ENCODE results near the gene CAB39.

The CAB39 gene

GRCh38 chr2:230829293-230829692 lies 116.7 kb downstream of the CAB39 start:
- H3K18ac ChIP-seq (ENCODE audit: low read length), result no peak overlapping the region
- no peaks in the 10 kb centered on the region for H3K27me3 ChIP-seq (ENCODE audit: insufficient read depth, low read length, poor library complexity)
- no peaks in the 10 kb centered on the region for H3K36me3 ChIP-seq (ENCODE audit: control insufficient read depth, insufficient read depth, low read length)
- no peak overlapping the region for H3K23ac ChIP-seq (ENCODE audit: low read length)
- H3K4me3 ChIP-seq (ENCODE audit: low read length), result no peak overlapping the region
- DNase-seq, result no peak
- H3K4ac ChIP-seq (ENCODE audit: low read depth, low read length), result no peak overlapping the region
- H2BK5ac ChIP-seq (ENCODE audit: low read length), result no peak overlapping the region
- no peak overlapping the region for H3K27ac ChIP-seq (ENCODE audit: low read depth, low read length)
- WGBS (ENCODE audit: extremely low coverage, insufficient coverage, low lambda C conversion rate), result no CpG with 5 or more reads among the region's 14 CpGs
- no peak overlapping the region for H2AK5ac ChIP-seq (ENCODE audit: low read length)
- no peak overlapping the region for H4K5ac ChIP-seq (ENCODE audit: low read length)
- no peak overlapping the region for H2BK15ac ChIP-seq (replicated peaks; ENCODE audit: low read depth)
- H3K79me2 ChIP-seq (ENCODE audit: control insufficient read depth, insufficient read depth, low read length), result no peaks in the 10 kb centered on the region
- no peak overlapping the region for H3K4me2 ChIP-seq (ENCODE audit: low read length)
- H3K56ac ChIP-seq (ENCODE audit: low read length), result no peak overlapping the region
- H4K8ac ChIP-seq (ENCODE audit: low read depth, low read length), result no peak overlapping the region
- no peaks in the 10 kb centered on the region for H3K79me1 ChIP-seq (ENCODE audit: low read length)
- no peak overlapping the region for H3K9ac ChIP-seq (ENCODE audit: low read length)
- no peaks in the 10 kb centered on the region for H3K4me1 ChIP-seq (ENCODE audit: control insufficient read depth, low read depth, low read length)
- H2BK120ac ChIP-seq (ENCODE audit: low read depth, low read length), result no peak overlapping the region

GRCh38 chr2:230829959-230830358 lies 117.3 kb downstream of the CAB39 start:
- Histone ChIP-seq H3K56ac (ENCODE audit: low read length) (no peak overlapping the region), H3K23ac (ENCODE audit: low read length) (no peak overlapping the region), H3K4ac (ENCODE audit: low read depth, low read length) (no peak overlapping the region), H3K4me1 (ENCODE audit: control insufficient read depth, low read depth, low read length) (no peaks in the 10 kb centered on the region), H3K27ac (ENCODE audit: low read depth, low read length) (no peak overlapping the region), H3K27me3 (ENCODE audit: insufficient read depth, low read length, poor library complexity) (no peaks in the 10 kb centered on the region), H2BK120ac (ENCODE audit: low read depth, low read length) (no peak overlapping the region), H4K5ac (ENCODE audit: low read length) (no peak overlapping the region), H4K8ac (ENCODE audit: low read depth, low read length) (no peak overlapping the region), H3K36me3 (ENCODE audit: control insufficient read depth, insufficient read depth, low read length) (no peaks in the 10 kb centered on the region), H3K9ac (ENCODE audit: low read length) (no peak overlapping the region), H3K79me1 (ENCODE audit: low read length) (no peaks in the 10 kb centered on the region), H3K4me3 (ENCODE audit: low read length) (no peak overlapping the region), H2BK5ac (ENCODE audit: low read length) (no peak overlapping the region), H2AK5ac (ENCODE audit: low read length) (no peak overlapping the region), H3K18ac (ENCODE audit: low read length) (no peak overlapping the region), H3K4me2 (ENCODE audit: low read length) (no peak overlapping the region), H3K79me2 (ENCODE audit: control insufficient read depth, insufficient read depth, low read length) (no peaks in the 10 kb centered on the region), H2BK15ac (replicated peaks; ENCODE audit: low read depth) (no peak overlapping the region)
- no CpG with 5 or more reads among the region's 7 CpGs for WGBS (ENCODE audit: extremely low coverage, insufficient coverage, low lambda C conversion rate)
- no peak for DNase-seq

GRCh38 chr2:230830428-230830827 lies 117.8 kb downstream of the CAB39 start:
- H2BK5ac ChIP-seq (ENCODE audit: low read length), result no peak overlapping the region
- no peak overlapping the region for H2AK5ac ChIP-seq (ENCODE audit: low read length)
- H3K79me1 ChIP-seq (ENCODE audit: low read length), result no peaks in the 10 kb centered on the region
- H3K36me3 ChIP-seq (ENCODE audit: control insufficient read depth, insufficient read depth, low read length), result no peaks in the 10 kb centered on the region
- H3K4me1 ChIP-seq (ENCODE audit: control insufficient read depth, low read depth, low read length), result no peaks in the 10 kb centered on the region
- no peak overlapping the region for H2BK120ac ChIP-seq (ENCODE audit: low read depth, low read length)
- no peak overlapping the region for H3K4me2 ChIP-seq (ENCODE audit: low read length)
- H3K27ac ChIP-seq (ENCODE audit: low read depth, low read length), result no peak overlapping the region
- no peak overlapping the region for H3K23ac ChIP-seq (ENCODE audit: low read length)
- no CpG with 5 or more reads among the region's 7 CpGs for WGBS (ENCODE audit: extremely low coverage, insufficient coverage, low lambda C conversion rate)
- H3K18ac ChIP-seq (ENCODE audit: low read length), result no peak overlapping the region
- H3K27me3 ChIP-seq (ENCODE audit: insufficient read depth, low read length, poor library complexity), result no peaks in the 10 kb centered on the region
- H3K4me3 ChIP-seq (ENCODE audit: low read length), result no peak overlapping the region
- H4K5ac ChIP-seq (ENCODE audit: low read length), result no peak overlapping the region
- no peaks in the 10 kb centered on the region for H3K79me2 ChIP-seq (ENCODE audit: control insufficient read depth, insufficient read depth, low read length)
- DNase-seq, result no peak
- no peak overlapping the region for H4K8ac ChIP-seq (ENCODE audit: low read depth, low read length)
- no peak overlapping the region for H3K4ac ChIP-seq (ENCODE audit: low read depth, low read length)
- H3K9ac ChIP-seq (ENCODE audit: low read length), result no peak overlapping the region
- no peak overlapping the region for H3K56ac ChIP-seq (ENCODE audit: low read length)
- H2BK15ac ChIP-seq (replicated peaks; ENCODE audit: low read depth), result no peak overlapping the region

GRCh38 chr2:230840301-230840700 lies 127.7 kb downstream of the CAB39 start:
- no peaks in the 10 kb centered on the region for H3K36me3 ChIP-seq (ENCODE audit: control insufficient read depth, insufficient read depth, low read length)
- H4K5ac ChIP-seq (ENCODE audit: low read length), result no peak overlapping the region
- H2BK120ac ChIP-seq (ENCODE audit: low read depth, low read length), result no peak overlapping the region
- no peak overlapping the region for H3K4me2 ChIP-seq (ENCODE audit: low read length)
- H3K79me1 ChIP-seq (ENCODE audit: low read length), result no peaks in the 10 kb centered on the region
- no peak overlapping the region for H3K56ac ChIP-seq (ENCODE audit: low read length)
- H3K79me2 ChIP-seq (ENCODE audit: control insufficient read depth, insufficient read depth, low read length), result no peaks in the 10 kb centered on the region
- no peak for DNase-seq
- no peak overlapping the region for H2BK15ac ChIP-seq (replicated peaks; ENCODE audit: low read depth)
- no peak overlapping the region for H3K27ac ChIP-seq (ENCODE audit: low read depth, low read length)
- H3K9ac ChIP-seq (ENCODE audit: low read length), result no peak overlapping the region
- H3K4me1 ChIP-seq (ENCODE audit: control insufficient read depth, low read depth, low read length), result no peaks in the 10 kb centered on the region
- no peak overlapping the region for H3K4ac ChIP-seq (ENCODE audit: low read depth, low read length)
- H3K4me3 ChIP-seq (ENCODE audit: low read length), result no peak overlapping the region
- no peak overlapping the region for H2AK5ac ChIP-seq (ENCODE audit: low read length)
- H3K18ac ChIP-seq (ENCODE audit: low read length), result no peak overlapping the region
- no peak overlapping the region for H4K8ac ChIP-seq (ENCODE audit: low read depth, low read length)
- WGBS (ENCODE audit: extremely low coverage, insufficient coverage, low lambda C conversion rate), result no CpG with 5 or more reads among the region's 2 CpGs
- no peaks in the 10 kb centered on the region for H3K27me3 ChIP-seq (ENCODE audit: insufficient read depth, low read length, poor library complexity)
- no peak overlapping the region for H2BK5ac ChIP-seq (ENCODE audit: low read length)
- H3K23ac ChIP-seq (ENCODE audit: low read length), result no peak overlapping the region

- Histone ChIP-seq H3K4me3 (ENCODE audit: low read length) (no peak overlapping the region), H3K9ac (ENCODE audit: low read length) (no peak overlapping the region), H3K79me2 (ENCODE audit: control insufficient read depth, insufficient read depth, low read length) (no peaks in the 10 kb centered on the region), H3K79me1 (ENCODE audit: low read length) (no peaks in the 10 kb centered on the region), H2AK5ac (ENCODE audit: low read length) (no peak overlapping the region), H3K27ac (ENCODE audit: low read depth, low read length) (no peak overlapping the region), H2BK15ac (replicated peaks; ENCODE audit: low read depth) (no peak overlapping the region), H3K4me1 (ENCODE audit: control insufficient read depth, low read depth, low read length) (no peaks in the 10 kb centered on the region), H3K18ac (ENCODE audit: low read length) (no peak overlapping the region), H4K8ac (ENCODE audit: low read depth, low read length) (no peak overlapping the region), H4K5ac (ENCODE audit: low read length) (no peak overlapping the region), H3K27me3 (ENCODE audit: insufficient read depth, low read length, poor library complexity) (no peaks in the 10 kb centered on the region), H3K36me3 (ENCODE audit: control insufficient read depth, insufficient read depth, low read length) (no peaks in the 10 kb centered on the region), H3K56ac (ENCODE audit: low read length) (no peak overlapping the region), H3K4me2 (ENCODE audit: low read length) (no peak overlapping the region), H3K4ac (ENCODE audit: low read depth, low read length) (no peak overlapping the region), H2BK5ac (ENCODE audit: low read length) (no peak overlapping the region), H2BK120ac (ENCODE audit: low read depth, low read length) (no peak overlapping the region), H3K23ac (ENCODE audit: low read length) (no peak overlapping the region)
- WGBS (ENCODE audit: extremely low coverage, insufficient coverage, low lambda C conversion rate), result no CpG with 5 or more reads among the region's 6 CpGs
- no peak for DNase-seq
Observed at GRCh38 chr2:230842473-230842872, 129.8 kb downstream of the CAB39 start.

GRCh38 chr2:230843132-230843531 lies 130.5 kb downstream of the CAB39 start:
- Histone ChIP-seq H2BK15ac (replicated peaks; ENCODE audit: low read depth) (no peak overlapping the region), H3K23ac (ENCODE audit: low read length) (no peak overlapping the region), H3K79me1 (ENCODE audit: low read length) (no peaks in the 10 kb centered on the region), H3K27ac (ENCODE audit: low read depth, low read length) (no peak overlapping the region), H3K9ac (ENCODE audit: low read length) (no peak overlapping the region), H2BK5ac (ENCODE audit: low read length) (no peak overlapping the region), H3K4ac (ENCODE audit: low read depth, low read length) (no peak overlapping the region), H3K79me2 (ENCODE audit: control insufficient read depth, insufficient read depth, low read length) (no peaks in the 10 kb centered on the region), H4K8ac (ENCODE audit: low read depth, low read length) (no peak overlapping the region), H2AK5ac (ENCODE audit: low read length) (no peak overlapping the region), H3K4me3 (ENCODE audit: low read length) (no peak overlapping the region), H3K4me2 (ENCODE audit: low read length) (no peak overlapping the region), H3K4me1 (ENCODE audit: control insufficient read depth, low read depth, low read length) (no peaks in the 10 kb centered on the region), H3K27me3 (ENCODE audit: insufficient read depth, low read length, poor library complexity) (no peaks in the 10 kb centered on the region), H3K56ac (ENCODE audit: low read length) (no peak overlapping the region), H3K18ac (ENCODE audit: low read length) (no peak overlapping the region), H3K36me3 (ENCODE audit: control insufficient read depth, insufficient read depth, low read length) (no peaks in the 10 kb centered on the region), H2BK120ac (ENCODE audit: low read depth, low read length) (no peak overlapping the region), H4K5ac (ENCODE audit: low read length) (no peak overlapping the region)
- DNase-seq, result no peak
- no CpG with 5 or more reads among the region's 4 CpGs for WGBS (ENCODE audit: extremely low coverage, insufficient coverage, low lambda C conversion rate)
